GM21526 (cell line): ENCODE measurements around the gene NINJ1.

ENCODE experiments used
- ATAC-seq: cut with Tn5 transposase; IDR thresholded peaks from one replicate; pipeline ENCODE4 v1.9.1; 2021; ENCODE audit warnings: moderate library complexity; ENCODE audit not compliant: unreplicated experiment, low FRiP score

NINJ1 gene, protein sequence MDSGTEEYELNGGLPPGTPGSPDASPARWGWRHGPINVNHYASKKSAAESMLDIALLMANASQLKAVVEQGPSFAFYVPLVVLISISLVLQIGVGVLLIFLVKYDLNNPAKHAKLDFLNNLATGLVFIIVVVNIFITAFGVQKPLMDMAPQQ

DNA sequence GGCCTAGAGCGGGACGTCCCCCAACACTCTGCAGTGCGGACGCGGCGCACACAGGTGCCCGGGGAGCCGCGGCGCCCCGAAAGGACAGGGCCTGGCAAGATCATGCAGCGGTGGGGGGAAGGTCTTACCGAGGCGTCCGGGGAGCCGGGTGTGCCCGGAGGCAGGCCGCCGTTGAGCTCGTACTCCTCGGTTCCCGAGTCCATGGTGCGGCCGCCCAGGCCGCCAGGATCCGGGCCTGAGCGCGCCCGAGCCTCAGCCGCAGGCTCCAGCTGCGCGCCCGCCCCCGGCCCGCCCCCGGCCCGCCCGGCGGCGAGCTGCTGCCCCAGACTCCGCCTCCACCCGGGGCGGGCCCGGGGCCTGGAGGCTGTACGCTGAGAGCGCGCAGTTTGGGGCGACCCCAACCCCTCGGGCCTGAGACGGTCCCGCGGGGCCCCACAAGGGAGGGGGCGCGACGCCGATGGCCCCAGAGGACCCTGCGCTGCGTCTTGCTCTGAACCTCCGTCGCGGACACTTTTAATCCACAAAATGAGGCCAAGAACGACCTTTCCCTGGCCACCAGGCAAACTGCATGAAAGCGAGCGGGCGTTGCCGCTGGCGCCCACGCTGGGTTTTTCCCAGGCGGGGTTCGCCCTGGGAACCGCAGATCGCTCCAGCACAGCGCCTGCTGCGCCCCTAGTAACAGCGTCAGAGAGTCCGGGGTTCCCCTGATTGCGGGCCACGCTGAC is at the start of gene NINJ1:
Gene NINJ1 (minus strand): TSS at position 237 of the 725 bp plus-strand sequence. CDS start 34 bp downstream, at position 203.
- ATAC-seq = peak; percentile 73

GRCh38 chr9:93183131-93183662 is 49.1 kb upstream of the NINJ1 start:
- no peak for ATAC-seq

DNA sequence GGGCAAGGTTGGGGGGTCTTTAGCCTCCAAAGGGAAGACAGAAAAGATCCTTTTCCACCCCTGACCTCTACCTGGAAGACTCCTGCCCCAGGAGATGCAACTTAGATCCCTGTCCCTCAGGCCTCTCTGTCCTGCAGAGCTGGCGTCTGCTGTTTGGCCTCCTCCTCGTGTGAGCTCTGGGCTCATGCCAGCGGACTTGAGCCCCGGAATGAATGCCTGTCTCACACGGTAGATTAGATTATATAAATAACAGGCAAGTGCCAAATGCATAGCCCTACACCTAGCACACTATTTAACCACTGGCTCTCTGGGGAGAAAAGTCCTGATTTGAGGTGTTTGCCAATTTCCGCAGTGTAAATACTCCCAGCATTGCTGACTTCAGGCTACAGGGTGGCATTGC is 48.5 kb upstream of the NINJ1 start:
- no peak for ATAC-seq

- no peak for ATAC-seq
Measured at GRCh38 chr9:93181672-93182435, 47.8 kb upstream of the NINJ1 start.

DNA sequence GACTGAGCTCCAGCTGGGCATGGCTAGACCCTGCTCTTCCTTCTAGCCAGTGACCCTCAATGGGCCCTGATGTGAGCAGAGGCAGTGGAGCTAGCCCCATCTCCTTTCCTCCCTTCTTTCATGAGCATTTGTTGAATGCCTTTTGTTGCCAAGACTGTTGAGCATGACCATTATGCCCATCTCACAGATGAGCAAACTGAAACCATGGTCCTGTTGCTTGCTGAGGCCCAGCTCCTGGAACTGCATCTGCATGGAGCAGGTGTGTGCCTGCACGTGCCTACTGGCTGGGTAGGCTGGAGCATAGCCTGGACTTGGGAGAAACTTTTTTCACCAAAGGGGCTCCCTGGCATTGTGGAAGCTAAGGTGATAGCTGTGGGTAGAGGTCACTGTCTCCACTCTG is 46.9 kb upstream of the NINJ1 start:
- no peak for ATAC-seq

DNA sequence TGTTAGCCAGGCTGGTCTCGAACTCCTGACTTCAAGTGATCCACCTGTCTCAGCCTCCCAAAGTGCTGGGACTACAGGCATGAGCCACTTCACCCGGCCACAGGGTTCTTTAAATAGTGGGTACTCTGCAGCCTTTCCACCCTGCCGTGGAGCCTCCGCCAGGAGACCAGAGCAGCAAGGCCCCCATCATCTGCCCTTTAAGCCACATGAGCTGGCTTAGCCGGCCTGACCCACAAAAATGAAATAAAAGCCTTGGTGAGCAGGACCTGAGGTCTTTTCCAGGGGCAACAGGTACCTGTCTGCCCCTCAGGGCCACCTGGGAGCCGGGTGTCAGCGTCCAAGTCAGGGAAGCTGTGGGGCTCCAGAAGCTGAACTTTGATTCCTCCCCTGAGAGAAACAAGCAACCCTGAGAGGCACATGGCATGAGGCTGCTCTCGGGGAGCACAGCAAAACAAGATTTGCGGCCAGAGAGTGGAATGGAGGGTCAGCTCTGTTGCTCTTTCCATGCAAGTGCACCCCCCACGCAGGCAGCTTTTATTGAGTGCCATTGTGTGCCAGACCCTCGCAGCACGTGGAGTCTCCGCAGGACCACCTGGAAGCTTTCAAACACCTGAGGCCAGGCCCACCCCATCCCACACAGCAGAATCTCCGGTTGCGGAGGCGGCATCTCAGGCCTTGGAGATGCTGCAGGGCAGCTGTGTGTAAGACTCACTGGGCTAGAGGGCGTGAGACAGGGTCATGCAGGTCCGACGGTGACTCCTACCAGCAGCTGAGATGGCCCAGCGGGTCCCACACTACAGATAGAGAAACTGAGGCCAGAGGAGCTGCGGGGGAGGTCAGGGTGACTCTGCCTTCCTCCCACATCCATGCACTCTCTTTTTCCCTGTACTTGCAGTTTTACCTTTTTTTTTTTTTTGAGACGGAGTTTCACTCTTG is 45.1 kb upstream of the NINJ1 start:
- ATAC-seq = no peak

DNA sequence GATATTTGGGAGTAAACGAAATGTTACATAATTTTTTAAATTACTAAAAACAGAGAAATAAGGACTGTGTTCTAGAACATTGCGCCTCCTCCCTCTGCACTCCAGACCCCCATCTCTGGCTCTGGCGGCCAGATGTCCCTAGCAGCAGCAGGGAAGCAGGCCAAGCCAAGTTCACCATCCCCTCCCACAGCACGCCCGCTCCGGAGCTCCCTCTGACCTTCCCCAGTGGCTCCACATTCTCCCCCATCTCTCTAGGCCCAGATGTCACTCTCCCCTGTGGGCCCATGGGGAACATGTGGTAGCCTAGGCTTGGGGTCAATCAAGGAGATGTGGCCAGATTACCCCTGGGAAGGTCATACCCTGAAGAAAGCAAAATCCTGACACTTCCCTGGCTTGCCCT is 43.6 kb upstream of the NINJ1 start:
- ATAC-seq = no peak

- no peak for ATAC-seq
Measured at GRCh38 chr9:93174976-93175375, 40.9 kb upstream of the NINJ1 start.

GRCh38 chr9:93173365-93174051 is 39.5 kb upstream of the NINJ1 start:
- no peak for ATAC-seq

GRCh38 chr9:93172666-93173364 is 38.8 kb upstream of the NINJ1 start:
- ATAC-seq = no peak

GRCh38 chr9:93171261-93171990 is 37.4 kb upstream of the NINJ1 start:
- ATAC-seq = no peak

DNA sequence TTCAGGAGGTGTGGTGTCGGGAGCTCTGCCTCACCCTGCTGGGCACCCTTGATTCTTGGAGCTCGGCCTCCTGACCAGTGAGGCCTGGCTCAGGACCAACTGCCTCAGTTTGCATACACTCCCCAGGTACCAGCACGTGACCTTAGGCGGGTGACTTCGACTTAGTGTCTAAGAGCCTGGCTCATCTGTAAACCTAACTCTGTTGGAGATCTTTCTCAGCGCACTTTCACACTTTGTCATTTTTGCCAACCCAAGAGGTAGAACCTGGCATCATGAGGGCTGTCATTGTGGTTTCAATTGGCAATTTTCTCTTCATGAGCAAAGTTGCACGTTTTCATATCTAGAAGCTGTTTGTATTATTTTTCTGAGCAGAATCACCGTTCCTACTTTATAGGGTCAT is 36.5 kb upstream of the NINJ1 start:
- ATAC-seq = no peak

GRCh38 chr9:93169444-93169843 is 35.4 kb upstream of the NINJ1 start:
- no peak for ATAC-seq

DNA sequence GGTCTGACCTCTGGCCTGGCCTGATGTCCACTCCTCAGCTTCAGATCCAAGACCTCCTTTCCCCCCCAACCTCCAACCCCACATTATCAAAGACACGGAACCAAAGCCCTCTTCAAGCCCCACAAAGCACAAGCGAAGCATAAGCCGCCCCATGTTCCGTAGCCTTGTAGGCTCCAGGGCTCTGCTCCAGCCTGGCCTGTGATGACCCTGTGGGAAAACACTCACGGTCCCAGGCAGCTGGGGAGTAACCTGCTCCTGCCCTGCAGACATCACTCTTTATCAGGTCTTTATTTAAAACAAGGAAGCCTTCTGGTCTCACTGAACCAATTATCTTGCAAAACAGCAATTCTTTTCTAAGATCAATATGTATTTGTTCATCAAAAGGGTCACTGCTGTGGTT is 34.5 kb upstream of the NINJ1 start:
- no peak for ATAC-seq

DNA sequence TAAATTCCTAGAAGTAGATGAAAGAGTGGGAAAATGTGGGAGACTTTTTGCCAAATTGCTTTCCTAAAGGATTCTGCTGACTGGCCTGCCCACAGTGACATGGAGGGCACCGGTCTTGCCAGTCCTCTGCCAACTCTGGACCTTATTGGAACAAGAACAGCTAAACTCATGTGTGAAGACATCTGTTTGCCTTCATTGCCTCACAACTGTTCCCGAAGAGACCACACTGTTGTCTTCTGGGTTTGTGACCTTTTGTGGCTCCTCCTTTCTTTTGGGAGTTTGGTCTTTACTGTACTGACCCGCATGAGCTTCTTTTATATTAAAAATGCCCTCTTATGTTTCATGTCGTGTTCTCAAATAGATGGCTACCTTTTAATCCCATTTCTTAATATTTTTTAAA is 33.8 kb upstream of the NINJ1 start:
- no peak for ATAC-seq

DNA sequence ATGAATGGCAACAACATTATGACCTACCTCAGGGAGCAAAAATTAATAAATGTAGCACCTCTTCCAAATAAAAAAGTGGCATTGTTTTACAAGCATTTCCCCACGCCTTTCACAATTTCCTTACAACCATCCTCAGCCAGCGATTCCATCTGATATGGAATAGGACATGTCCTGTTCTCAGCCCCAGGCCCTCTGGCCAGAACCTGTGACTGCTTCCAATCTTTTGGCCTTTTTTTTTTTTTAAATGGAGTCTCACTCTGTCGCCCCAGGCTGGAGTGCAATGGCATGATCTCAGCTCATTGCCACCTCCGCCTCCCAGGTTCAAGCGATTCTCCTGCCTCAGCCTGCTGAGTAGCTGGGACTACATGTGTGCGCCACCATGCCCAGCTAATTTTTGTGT is 33.1 kb upstream of the NINJ1 start:
- no peak for ATAC-seq

DNA sequence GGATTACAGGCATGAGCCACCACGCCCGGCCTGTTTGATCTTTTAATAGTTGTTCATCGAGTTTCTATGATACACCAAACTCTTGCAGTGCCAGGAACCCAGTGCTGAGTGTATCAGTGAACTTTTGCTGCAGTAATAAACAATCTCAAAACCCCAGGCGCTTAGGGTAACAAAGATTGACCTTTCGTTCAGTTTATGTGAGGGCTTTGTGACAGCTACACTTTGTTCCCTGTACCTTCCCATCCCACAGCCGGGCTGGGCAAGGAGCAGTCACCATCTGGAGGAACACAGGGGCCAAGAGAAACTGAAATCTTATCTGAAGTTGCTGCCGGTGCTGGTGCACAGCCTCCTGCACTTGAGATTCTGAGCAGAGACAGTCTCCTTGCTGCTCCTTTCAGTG is 32.6 kb upstream of the NINJ1 start:
- ATAC-seq = no peak

DNA sequence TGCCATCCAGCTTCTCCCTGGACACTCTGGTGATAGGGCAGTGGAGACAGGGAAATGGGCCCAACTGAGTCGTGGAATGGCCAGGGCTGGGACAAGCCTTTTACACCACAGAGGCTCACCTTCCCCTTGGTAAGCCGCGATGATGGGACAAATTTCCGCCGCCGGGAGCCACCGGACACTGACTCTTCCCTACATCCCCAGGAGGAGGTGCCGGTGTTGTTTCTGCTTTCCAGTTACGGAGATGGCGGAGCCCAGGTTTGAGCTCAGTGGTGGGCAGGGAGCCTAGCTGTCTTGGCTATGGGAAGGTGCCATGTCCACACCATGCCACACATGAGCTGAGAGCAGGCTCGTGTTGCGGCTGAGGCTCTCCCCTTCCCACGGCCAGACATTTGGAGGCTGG is 30.0 kb upstream of the NINJ1 start:
- ATAC-seq = no peak
